BLaER1 (cell line): Measurements from ENCODE around the gene PRLH.

Experiments
- H3K27ac ChIP-seq: shearing (Covaris generic); formaldehyde crosslinking; 2 replicates; pipeline ENCODE4 v1.8.1; 2022
- H3K27me3 ChIP-seq: shearing (Covaris generic); formaldehyde crosslinking; 2 replicates; pipeline ENCODE4 v1.8.1; 2022
- H3K36me3 ChIP-seq: shearing (Covaris generic); formaldehyde crosslinking; 2 replicates; pipeline ENCODE4 v1.8.1; 2022
- H3K4me1 ChIP-seq: shearing (Covaris generic); formaldehyde crosslinking; 2 replicates; pipeline ENCODE4 v1.8.1; 2022
- H3K4me2 ChIP-seq: shearing (Covaris generic); formaldehyde crosslinking; 2 replicates; pipeline ENCODE4 v1.8.1; 2022
- H3K4me3 ChIP-seq: shearing (Covaris generic); formaldehyde crosslinking; 2 replicates; pipeline ENCODE4 v1.8.1; 2022
- H3K9ac ChIP-seq: shearing (Covaris generic); formaldehyde crosslinking; 2 replicates; pipeline ENCODE4 v1.8.1; 2022
- H3K9me3 ChIP-seq: shearing (Covaris generic); formaldehyde crosslinking; 2 replicates; pipeline ENCODE4 v1.8.1; 2022
- H4K20me1 ChIP-seq: shearing (Covaris generic); formaldehyde crosslinking; 2 replicates; pipeline ENCODE4 v1.8.1; 2022
- Cebpa-rat ChIP-seq: shearing (Covaris generic); IDR thresholded peaks from 2 replicates; pipeline ENCODE4 v1.8.1; 2022

Gene PRLH

GRCh38 chr2:237558961-237559641, 7.3 kb upstream of the PRLH start:
- Histone ChIP-seq H3K9ac (no peak overlapping the region), H3K27me3 (no peaks in the 10 kb centered on the region), H3K27ac (no peak overlapping the region), H3K36me3 (no peaks in the 10 kb centered on the region), H4K20me1 (no peaks in the 10 kb centered on the region), H3K4me1 (peaks cover 8% of the 10 kb centered on the region), H3K9me3 (peaks cover 23% of the 10 kb centered on the region), H3K4me2 (peak overlapping the region; percentile 28; the same call in 1 of the 2 replicates), H3K4me3 (no peak overlapping the region)
- TF ChIP-seq Cebpa-rat, result no peak

GRCh38 chr2:237561221-237561620, 5.2 kb upstream of the PRLH start:
- Histone ChIP-seq H3K4me2 (no peak overlapping the region), H3K4me3 (no peak overlapping the region), H3K27me3 (no peaks in the 10 kb centered on the region), H3K9ac (no peak overlapping the region), H3K4me1 (peaks cover 8% of the 10 kb centered on the region), H3K36me3 (no peaks in the 10 kb centered on the region), H3K9me3 (peaks cover 2% of the 10 kb centered on the region), H3K27ac (no peak overlapping the region), H4K20me1 (no peaks in the 10 kb centered on the region)
- TF ChIP-seq Cebpa-rat, result no peak

- no peaks in the 10 kb centered on the region for H3K27me3 ChIP-seq
- no peak overlapping the region for H3K27ac ChIP-seq
- H3K4me1 ChIP-seq, result peaks cover 17% of the 10 kb centered on the region
- H3K9me3 ChIP-seq, result no peaks in the 10 kb centered on the region
- no peak overlapping the region for H3K4me2 ChIP-seq
- no peaks in the 10 kb centered on the region for H4K20me1 ChIP-seq
- TF ChIP-seq Cebpa-rat, result no peak
- H3K9ac ChIP-seq, result no peak overlapping the region
- H3K4me3 ChIP-seq, result no peak overlapping the region
- H3K36me3 ChIP-seq, result no peaks in the 10 kb centered on the region
Measured at GRCh38 chr2:237563816-237564215, 2.6 kb upstream of the PRLH start.

GRCh38 chr2:237564526-237565131, 1.7 kb upstream of the PRLH start:
- no peaks in the 10 kb centered on the region for H3K36me3 ChIP-seq
- no peak overlapping the region for H3K4me2 ChIP-seq
- no peak overlapping the region for H3K9ac ChIP-seq
- no peak overlapping the region for H3K4me3 ChIP-seq
- H3K27ac ChIP-seq, result no peak overlapping the region
- TF ChIP-seq Cebpa-rat, result no peak
- no peaks in the 10 kb centered on the region for H4K20me1 ChIP-seq
- H3K9me3 ChIP-seq, result no peaks in the 10 kb centered on the region
- H3K4me1 ChIP-seq, result peaks cover 10% of the 10 kb centered on the region
- no peaks in the 10 kb centered on the region for H3K27me3 ChIP-seq

GRCh38 chr2:237565974-237566373, 400 bp upstream of the PRLH start:
- Histone ChIP-seq H3K4me3 (no peak overlapping the region), H3K4me2 (no peak overlapping the region), H3K4me1 (peaks cover 12% of the 10 kb centered on the region), H3K9me3 (no peaks in the 10 kb centered on the region), H3K27me3 (no peaks in the 10 kb centered on the region), H4K20me1 (no peaks in the 10 kb centered on the region), H3K27ac (no peak overlapping the region), H3K9ac (no peak overlapping the region), H3K36me3 (no peaks in the 10 kb centered on the region)
- no peak for TF ChIP-seq Cebpa-rat

- no peak overlapping the region for H3K4me3 ChIP-seq
- H4K20me1 ChIP-seq, result no peaks in the 10 kb centered on the region
- H3K27ac ChIP-seq, result no peak overlapping the region; the same call in 1 of the 2 replicates
- peak overlapping the region; percentile 39 for H3K4me2 ChIP-seq
- no peak overlapping the region for H3K9ac ChIP-seq
- H3K27me3 ChIP-seq, result no peaks in the 10 kb centered on the region
- H3K9me3 ChIP-seq, result no peaks in the 10 kb centered on the region
- H3K4me1 ChIP-seq, result peaks cover 26% of the 10 kb centered on the region
- 0 out of 2 replicates have a peak, but pooled peaks cover under 1% of the 10 kb centered on the region for H3K36me3 ChIP-seq
- no peak for TF ChIP-seq Cebpa-rat
Measured at GRCh38 chr2:237567276-237568029, 1.1 kb downstream of the PRLH start.

- Histone ChIP-seq H3K4me3 (no peak overlapping the region), H3K36me3 (0 out of 2 replicates have a peak, but pooled peaks cover 7% of the 10 kb centered on the region), H4K20me1 (0 out of 2 replicates have a peak, but pooled peaks cover under 1% of the 10 kb centered on the region), H3K27ac (no peak overlapping the region), H3K4me2 (no peak overlapping the region), H3K27me3 (no peaks in the 10 kb centered on the region), H3K9ac (no peak overlapping the region), H3K4me1 (peaks cover 31% of the 10 kb centered on the region), H3K9me3 (no peaks in the 10 kb centered on the region)
- no peak for TF ChIP-seq Cebpa-rat
Measured at GRCh38 chr2:237568121-237568660, 1.8 kb downstream of the PRLH start.

- Histone ChIP-seq H3K4me1 (peaks cover 37% of the 10 kb centered on the region), H3K9ac (no peak overlapping the region), H3K4me2 (no peak overlapping the region), H3K4me3 (no peak overlapping the region), H3K27ac (no peak overlapping the region), H3K27me3 (no peaks in the 10 kb centered on the region), H3K9me3 (no peaks in the 10 kb centered on the region), H3K36me3 (0 out of 2 replicates have a peak, but pooled peaks cover 7% of the 10 kb centered on the region), H4K20me1 (peaks cover 9% of the 10 kb centered on the region; the same call in 1 of the 2 replicates)
- TF ChIP-seq Cebpa-rat, result no peak
Measured at GRCh38 chr2:237569041-237569440, 2.7 kb downstream of the PRLH start.

GRCh38 chr2:237569896-237570295, 3.5 kb downstream of the PRLH start:
- H3K4me2 ChIP-seq, result no peak overlapping the region
- H3K9ac ChIP-seq, result no peak overlapping the region
- no peaks in the 10 kb centered on the region for H3K9me3 ChIP-seq
- H3K4me3 ChIP-seq, result no peak overlapping the region
- H4K20me1 ChIP-seq, result peaks cover 18% of the 10 kb centered on the region; the same call in 1 of the 2 replicates
- no peaks in the 10 kb centered on the region for H3K27me3 ChIP-seq
- H3K27ac ChIP-seq, result no peak overlapping the region
- peaks cover 45% of the 10 kb centered on the region for H3K4me1 ChIP-seq
- TF ChIP-seq Cebpa-rat, result no peak
- peaks cover 14% of the 10 kb centered on the region for H3K36me3 ChIP-seq
